ENCODE results near the gene GANAB.

GRCh38 chr11:62665599-62666258, 19.3 kb upstream of the GANAB start:
- TF ChIP-seq GATA2 (IDR thresholded peaks at IDR 0.05; ENCODE audit: low read depth, low read length) (no peak), GATA3 (IDR thresholded peaks at IDR 0.05; ENCODE audit: low read depth, low read length) (no peak)

Data from SH-SY5Y (cell line).